ENCODE data around the gene MAGI2. TPM values are rescaled to one million over a fixed set of nuclear protein-coding genes. Genes with fewer than 3 reads are reported as not detected.
A peak's percentile ranks its signal among the peaks of the same experiment; 100 is the strongest.

Gene MAGI2
- total and polyA plus RNA-seq, 2 of the 13 experiments (the other 11 are each of a cell fraction or from before 2014, with no cell fraction given), result 1.5 to 3.8 TPM

- no TSS peak for BruUV-seq (replicated peaks)
- H2AFZ ChIP-seq (ENCODE audit: low read length), result no peak overlapping the region
- H3K9ac ChIP-seq (ENCODE audit: insufficient read depth, low read depth, low read length), result no peak overlapping the region
- H3K27me3 ChIP-seq (ENCODE audit: control insufficient read depth in 1 of 2, insufficient read depth in 2 of 2, low read length in 2 of 2), result no peaks in the 10 kb centered on the region
- H4K20me1 ChIP-seq (ENCODE audit: insufficient read depth, low read length), result no peaks in the 10 kb centered on the region
- FAIRE-seq (no peak), DNase-seq (ENCODE audit: low spot score) (peak; percentile 3), ATAC-seq (peak; percentile 75)
- in situ Hi-C loops (cut with HindIII; ENCODE audit: extremely low pct_ligation_motif_present, low pct_unique_long_range_greater_than_20kb) (no loop called here), intact Hi-C loops (cut with micrococcal nuclease; ENCODE audit: unreplicated experiment) (no loop called here)
- H3K36me3 ChIP-seq (replicated peaks in 1 of 2; ENCODE audit: control insufficient read depth in 1 of 2, insufficient read depth in 2 of 2, low read length in 2 of 2), result no peaks in the 10 kb centered on the region
- ChIA-PET CTCF (ENCODE audit: low intra/inter-chr PET ratio, low total read pairs) (no interaction called here), POLR2A (no interaction called here)
- no peak overlapping the region for H3K4me2 ChIP-seq (ENCODE audit: low read depth, low read length)
- H3K9me3 ChIP-seq (ENCODE audit: low read length), result no peaks in the 10 kb centered on the region
- H3K4me3 ChIP-seq (replicated peaks in 1 of 3; ENCODE audit: insufficient read depth in 1 of 3, low read depth in 2 of 3, low read length in 3 of 3), result no peak overlapping the region
- no peaks in the 10 kb centered on the region for H3K79me2 ChIP-seq (ENCODE audit: insufficient read depth, low read length)
- H3K4me1 ChIP-seq (ENCODE audit: insufficient read depth, low read length), result peaks cover 9% of the 10 kb centered on the region
- no peak overlapping the region for H3K27ac ChIP-seq (ENCODE audit: extremely low read length, insufficient read depth, low read length)
- TF ChIP-seq, protein P1, sequence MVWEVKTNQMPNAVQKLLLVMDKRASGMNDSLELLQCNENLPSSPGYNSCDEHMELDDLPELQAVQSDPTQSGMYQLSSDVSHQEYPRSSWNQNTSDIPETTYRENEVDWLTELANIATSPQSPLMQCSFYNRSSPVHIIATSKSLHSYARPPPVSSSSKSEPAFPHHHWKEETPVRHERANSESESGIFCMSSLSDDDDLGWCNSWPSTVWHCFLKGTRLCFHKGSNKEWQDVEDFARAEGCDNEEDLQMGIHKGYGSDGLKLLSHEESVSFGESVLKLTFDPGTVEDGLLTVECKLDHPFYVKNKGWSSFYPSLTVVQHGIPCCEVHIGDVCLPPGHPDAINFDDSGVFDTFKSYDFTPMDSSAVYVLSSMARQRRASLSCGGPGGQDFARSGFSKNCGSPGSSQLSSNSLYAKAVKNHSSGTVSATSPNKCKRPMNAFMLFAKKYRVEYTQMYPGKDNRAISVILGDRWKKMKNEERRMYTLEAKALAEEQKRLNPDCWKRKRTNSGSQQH (CRISPR knock-in tag; IDR thresholded peaks at IDR 0.05; ENCODE audit: low read depth), result no peak
- TF ChIP-seq ZNF350 (CRISPR knock-in tag; IDR thresholded peaks at IDR 0.05; ENCODE audit: borderline replicate concordance, low read depth) (no peak), FOXA3 (CRISPR knock-in tag; IDR thresholded peaks at IDR 0.05) (peak; percentile 55; the same call in 1 of the 2 replicates), CEBPG (CRISPR knock-in tag; IDR thresholded peaks at IDR 0.05) (no peak), ZNF563 (CRISPR knock-in tag; IDR thresholded peaks at IDR 0.05) (no peak), FIP1L1 (IDR thresholded peaks at IDR 0.05; ENCODE audit: borderline replicate concordance, insufficient read depth, low read depth, low read length) (no peak), ZNF570 (CRISPR knock-in tag; IDR thresholded peaks at IDR 0.05; ENCODE audit: borderline replicate concordance) (no peak), ZNF775 (CRISPR knock-in tag; IDR thresholded peaks at IDR 0.05; ENCODE audit: borderline replicate concordance) (no peak), TOE1 (CRISPR knock-in tag; IDR thresholded peaks at IDR 0.05) (no peak), ZNF7 (CRISPR knock-in tag; IDR thresholded peaks at IDR 0.05) (no peak), IRX3 (CRISPR knock-in tag; IDR thresholded peaks at IDR 0.05; ENCODE audit: borderline replicate concordance, low read depth) (no peak), ZNF740 (CRISPR knock-in tag; IDR thresholded peaks at IDR 0.05) (no peak), ZSCAN21 (CRISPR knock-in tag; IDR thresholded peaks at IDR 0.05; ENCODE audit: borderline replicate concordance) (no peak), PATZ1 (CRISPR knock-in tag; IDR thresholded peaks at IDR 0.05) (no peak), KLF11 (CRISPR knock-in tag; IDR thresholded peaks at IDR 0.05) (no peak), ZNF510 (CRISPR knock-in tag; IDR thresholded peaks at IDR 0.05; ENCODE audit: low read depth) (no peak), TGIF2 (CRISPR knock-in tag; IDR thresholded peaks at IDR 0.05) (no peak), SOX6 (IDR thresholded peaks at IDR 0.05) (no peak), SOX6 (CRISPR knock-in tag; IDR thresholded peaks at IDR 0.05) (no peak), FOXA1 (IDR thresholded peaks at IDR 0.05) (no peak), FOXA1 (CRISPR knock-in tag; IDR thresholded peaks at IDR 0.05) (peak; percentile 42; the same call in 1 of the 2 replicates), NR2F6 (IDR thresholded peaks at IDR 0.05) (no peak), NR2F6 (CRISPR knock-in tag; IDR thresholded peaks at IDR 0.05) (no peak)
- TF ChIP-seq, protein P2, sequence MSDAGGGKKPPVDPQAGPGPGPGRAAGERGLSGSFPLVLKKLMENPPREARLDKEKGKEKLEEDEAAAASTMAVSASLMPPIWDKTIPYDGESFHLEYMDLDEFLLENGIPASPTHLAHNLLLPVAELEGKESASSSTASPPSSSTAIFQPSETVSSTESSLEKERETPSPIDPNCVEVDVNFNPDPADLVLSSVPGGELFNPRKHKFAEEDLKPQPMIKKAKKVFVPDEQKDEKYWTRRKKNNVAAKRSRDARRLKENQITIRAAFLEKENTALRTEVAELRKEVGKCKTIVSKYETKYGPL (CRISPR knock-in tag; IDR thresholded peaks at IDR 0.05), result no peak
Observed at GRCh38 chr7:79352323-79352722, 101.1 kb downstream of the MAGI2 start.
